ENCODE results near the gene KLHL28. TPM values are rescaled to one million over a fixed set of nuclear protein-coding genes. Genes with fewer than 3 reads are reported as not detected.

The KLHL28 gene
- total RNA-seq, 1 experiment from 2014 or later = 10.3 TPM

DNA sequence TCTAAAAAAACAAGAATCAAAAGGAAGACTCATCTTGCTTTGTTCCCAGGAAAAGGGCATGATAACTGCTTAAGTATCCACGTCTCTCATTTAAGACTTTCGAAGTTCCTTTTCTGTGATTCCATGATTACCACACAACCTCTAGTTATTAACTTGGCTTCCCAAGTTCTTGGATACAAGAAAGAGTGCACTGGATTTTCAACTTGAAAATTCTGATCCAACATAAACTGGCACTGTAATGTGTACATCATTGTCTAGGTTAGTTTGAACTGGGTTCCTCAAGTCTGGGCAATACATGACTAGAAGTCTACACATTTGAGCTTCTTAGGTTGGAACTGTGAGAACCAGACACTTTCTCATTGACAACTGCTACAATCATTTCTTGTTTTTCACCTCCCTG lies 1.6 kb downstream of the KLHL28 start:
- Histone ChIP-seq H3K4me3 (peak overlapping the region; percentile 65), H3K79me2 (ENCODE audit: low read depth) (peaks cover 93% of the 10 kb centered on the region), H3K9me3 (ENCODE audit: insufficient read depth, low read depth) (no peaks in the 10 kb centered on the region), H3F3A (ENCODE audit: insufficient read depth, low read depth) (peaks cover 10% of the 10 kb centered on the region; the same call in 1 of the 2 replicates), H3K27me3 (ENCODE audit: insufficient read depth, low read depth) (no peaks in the 10 kb centered on the region), H3K36me3 (ENCODE audit: low read depth) (no peaks in the 10 kb centered on the region), H3K4me2 (peak overlapping the region; percentile 82), H3K9me2 (ENCODE audit: insufficient read depth) (no peaks in the 10 kb centered on the region), H2AFZ (peak overlapping the region; percentile 44; the same call in 1 of the 2 replicates), H3K27ac (peak overlapping the region; percentile 69), H4K20me1 (ENCODE audit: insufficient read depth) (peaks cover 38% of the 10 kb centered on the region), H3K4me1 (replicated peaks; ENCODE audit: insufficient read depth) (peaks cover 32% of the 10 kb centered on the region)
- TF ChIP-seq EZH2 (IDR thresholded peaks at IDR 0.05; ENCODE audit: low read depth) = no peak
- TF ChIP-seq, protein P1, sequence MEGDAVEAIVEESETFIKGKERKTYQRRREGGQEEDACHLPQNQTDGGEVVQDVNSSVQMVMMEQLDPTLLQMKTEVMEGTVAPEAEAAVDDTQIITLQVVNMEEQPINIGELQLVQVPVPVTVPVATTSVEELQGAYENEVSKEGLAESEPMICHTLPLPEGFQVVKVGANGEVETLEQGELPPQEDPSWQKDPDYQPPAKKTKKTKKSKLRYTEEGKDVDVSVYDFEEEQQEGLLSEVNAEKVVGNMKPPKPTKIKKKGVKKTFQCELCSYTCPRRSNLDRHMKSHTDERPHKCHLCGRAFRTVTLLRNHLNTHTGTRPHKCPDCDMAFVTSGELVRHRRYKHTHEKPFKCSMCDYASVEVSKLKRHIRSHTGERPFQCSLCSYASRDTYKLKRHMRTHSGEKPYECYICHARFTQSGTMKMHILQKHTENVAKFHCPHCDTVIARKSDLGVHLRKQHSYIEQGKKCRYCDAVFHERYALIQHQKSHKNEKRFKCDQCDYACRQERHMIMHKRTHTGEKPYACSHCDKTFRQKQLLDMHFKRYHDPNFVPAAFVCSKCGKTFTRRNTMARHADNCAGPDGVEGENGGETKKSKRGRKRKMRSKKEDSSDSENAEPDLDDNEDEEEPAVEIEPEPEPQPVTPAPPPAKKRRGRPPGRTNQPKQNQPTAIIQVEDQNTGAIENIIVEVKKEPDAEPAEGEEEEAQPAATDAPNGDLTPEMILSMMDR (conservative IDR thresholded peaks at IDR 0.05) = no peak
- no TSS peak for BruUV-seq (replicated peaks)
- intact Hi-C loops (cut with micrococcal nuclease; ENCODE audit: unreplicated experiment) = loop anchor here (5.0 kb wide), 1 partner anchor 292 kb away; the partner anchor contains the start of gene MIS18BP1
- DNase-seq = no peak
- ChIA-PET POLR2A (ENCODE audit: unreplicated experiment) (no interaction called here), CTCF (no interaction called here)

DNA sequence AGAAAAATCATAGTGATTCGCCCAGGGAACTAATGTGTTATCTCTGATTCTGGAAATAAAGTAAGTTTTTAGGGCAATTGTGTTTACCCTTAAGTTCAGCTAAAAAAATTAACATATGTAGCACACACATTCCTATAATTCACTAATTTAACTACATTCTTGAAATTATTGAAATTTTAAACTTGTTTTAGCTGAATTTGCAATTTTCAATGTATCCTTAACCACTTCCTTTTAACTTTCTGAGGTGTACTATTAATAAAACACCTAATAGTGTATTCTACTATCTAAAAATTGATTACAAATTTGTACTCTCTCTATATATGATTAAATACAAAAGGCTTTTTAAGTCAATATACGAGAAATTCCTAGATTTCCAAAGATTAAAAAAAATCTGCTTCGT lies 2.2 kb downstream of the KLHL28 start:
- Histone ChIP-seq H3K4me3 (peak overlapping the region; percentile 65; the same call in 1 of the 2 replicates), H2AFZ (0 out of 2 replicates have a peak overlapping the region, but pooled peaks have one; percentile 44), H3K27me3 (ENCODE audit: insufficient read depth, low read depth) (no peaks in the 10 kb centered on the region), H4K20me1 (ENCODE audit: insufficient read depth) (peaks cover 32% of the 10 kb centered on the region), H3K27ac (no peak overlapping the region), H3K4me1 (replicated peaks; ENCODE audit: insufficient read depth) (peaks cover 32% of the 10 kb centered on the region), H3K9me2 (ENCODE audit: insufficient read depth) (no peaks in the 10 kb centered on the region), H3K79me2 (ENCODE audit: low read depth) (peaks cover 89% of the 10 kb centered on the region), H3K36me3 (ENCODE audit: low read depth) (no peaks in the 10 kb centered on the region), H3F3A (ENCODE audit: insufficient read depth, low read depth) (peaks cover 10% of the 10 kb centered on the region; the same call in 1 of the 2 replicates), H3K9me3 (ENCODE audit: insufficient read depth, low read depth) (no peaks in the 10 kb centered on the region), H3K4me2 (peak overlapping the region; percentile 82)
- no TSS peak for BruUV-seq (replicated peaks)
- intact Hi-C loops (cut with micrococcal nuclease; ENCODE audit: unreplicated experiment) = no loop called here
- ChIA-PET CTCF (no interaction called here), POLR2A (ENCODE audit: unreplicated experiment) (interaction anchor here (0.6 kb wide), 1 partner anchor 22 kb away, joined by 5 read pairs; no protein-coding TSS in a partner anchor)
- DNase-seq = no peak
- TF ChIP-seq, protein P1 (conservative IDR thresholded peaks at IDR 0.05) = no peak
- no peak for TF ChIP-seq EZH2 (IDR thresholded peaks at IDR 0.05; ENCODE audit: low read depth)

DNA sequence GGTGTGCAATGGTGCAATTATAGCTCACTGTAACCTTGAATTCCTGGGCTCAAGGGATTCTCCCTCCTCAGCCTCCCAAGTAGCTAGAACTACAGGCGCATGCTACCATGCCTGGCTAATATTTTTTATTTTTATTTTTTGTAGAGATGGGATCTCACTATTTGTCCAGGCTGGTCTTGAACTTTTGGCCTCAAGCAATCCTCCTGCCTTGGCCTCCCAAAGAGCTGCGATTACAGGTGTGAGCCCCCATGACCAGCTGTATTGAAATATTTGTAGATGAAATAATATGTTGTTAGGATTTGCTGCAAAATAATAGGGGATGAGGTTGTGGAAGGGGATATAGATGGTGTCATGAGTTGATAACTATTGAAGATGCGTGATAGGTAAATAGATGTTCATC lies 4.9 kb downstream of the KLHL28 start:
- ChIA-PET CTCF (no interaction called here), POLR2A (ENCODE audit: unreplicated experiment) (no interaction called here)
- Histone ChIP-seq H3K9me2 (ENCODE audit: insufficient read depth) (no peaks in the 10 kb centered on the region), H3K4me3 (no peak overlapping the region), H3K36me3 (ENCODE audit: low read depth) (no peaks in the 10 kb centered on the region), H2AFZ (no peak overlapping the region), H3F3A (ENCODE audit: insufficient read depth, low read depth) (peaks cover 10% of the 10 kb centered on the region; the same call in 1 of the 2 replicates), H4K20me1 (ENCODE audit: insufficient read depth) (peaks cover 16% of the 10 kb centered on the region), H3K4me1 (replicated peaks; ENCODE audit: insufficient read depth) (peaks cover 25% of the 10 kb centered on the region), H3K27me3 (ENCODE audit: insufficient read depth, low read depth) (no peaks in the 10 kb centered on the region), H3K79me2 (ENCODE audit: low read depth) (peaks cover 81% of the 10 kb centered on the region), H3K4me2 (no peak overlapping the region), H3K9me3 (ENCODE audit: insufficient read depth, low read depth) (no peaks in the 10 kb centered on the region), H3K27ac (no peak overlapping the region)
- TF ChIP-seq EZH2 (IDR thresholded peaks at IDR 0.05; ENCODE audit: low read depth) = no peak
- TF ChIP-seq, protein P1 (conservative IDR thresholded peaks at IDR 0.05) = no peak
- DNase-seq = no peak
- intact Hi-C loops (cut with micrococcal nuclease; ENCODE audit: unreplicated experiment) = no loop called here
- BruUV-seq (replicated peaks) = no TSS peak
